Measurements from ENCODE around the gene TADA2B. TPM values are rescaled to one million over a fixed set of nuclear protein-coding genes. Genes with fewer than 3 reads are reported as not detected.
A peak's percentile ranks its signal among the peaks of the same experiment; 100 is the strongest.

The TADA2B gene
- total RNA-seq, 2 donors from 2014 or later = 11.8 to 12.7 TPM

DNA sequence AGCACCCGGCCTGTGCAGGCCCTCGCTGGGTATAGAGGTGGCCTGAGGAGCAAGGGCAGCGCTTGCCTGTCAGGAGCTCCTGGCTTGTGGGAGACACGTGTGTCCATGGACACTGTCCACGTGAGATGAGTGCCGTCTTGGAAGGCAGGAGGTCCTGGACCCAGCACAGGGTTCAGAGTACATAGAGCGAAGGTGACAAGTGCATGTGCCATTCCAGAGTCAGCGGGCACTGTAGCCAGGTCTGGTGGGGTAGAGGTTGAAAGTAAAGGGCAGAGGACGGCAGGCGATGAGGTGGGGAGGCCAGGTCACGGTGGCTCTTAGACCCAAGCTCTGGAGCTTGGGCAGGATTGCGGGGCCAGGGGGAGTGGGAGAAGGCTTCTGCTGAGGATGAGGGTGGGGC, 28.4 kb upstream of the TADA2B start:
- H3K9me3 Mint-ChIP-seq = no peaks in the 10 kb centered on the region
- peaks cover 9 to 19% of the 10 kb centered on the region in 2 donors for H3K36me3 Mint-ChIP-seq
- DNase-seq (ENCODE audit: low spot score in 2 of 2) (no peak), ATAC-seq (no peak)
- H3K27ac Mint-ChIP-seq = peak overlapping the region in 1 of 2 donors; percentile 85

DNA sequence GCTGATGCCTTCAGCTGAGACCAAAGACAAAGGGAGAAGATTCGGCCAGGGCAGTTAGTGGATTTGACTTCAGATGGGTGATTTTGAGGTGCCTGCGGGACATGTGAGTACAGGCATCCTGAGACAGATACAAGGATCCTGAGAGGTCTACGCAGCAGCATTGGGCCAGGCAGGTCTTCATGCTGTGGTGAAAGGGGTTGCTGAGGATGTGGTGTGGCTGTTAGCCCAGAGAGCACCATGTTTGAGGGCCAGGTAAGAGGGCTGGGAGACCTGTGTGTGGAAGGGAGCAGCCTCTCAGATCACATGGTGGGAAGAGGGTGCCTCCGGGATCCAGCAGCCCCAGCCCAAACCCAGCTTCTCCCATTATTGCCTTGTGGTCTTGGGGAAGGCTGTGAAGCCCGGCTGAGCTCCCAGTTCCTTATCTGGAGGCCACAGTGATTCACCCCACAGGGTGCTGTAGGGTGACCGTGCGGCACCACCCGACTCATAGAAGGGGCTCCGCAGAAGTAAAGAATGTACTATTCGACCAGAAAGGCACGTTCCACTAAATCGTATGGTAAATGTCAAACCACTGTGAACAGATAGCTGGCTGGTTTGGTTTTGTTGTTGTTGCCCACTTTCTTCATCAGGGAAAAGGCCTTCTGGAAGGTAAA, 27.7 kb upstream of the TADA2B start:
- Mint-ChIP-seq H3K9me3 (no peaks in the 10 kb centered on the region), H3K36me3 (peaks cover 9 to 19% of the 10 kb centered on the region in 2 donors), H3K27ac (peak overlapping the region in 1 of 2 donors; percentile 85)
- ATAC-seq (no peak), DNase-seq (ENCODE audit: low spot score in 2 of 2) (no peak)

DNA sequence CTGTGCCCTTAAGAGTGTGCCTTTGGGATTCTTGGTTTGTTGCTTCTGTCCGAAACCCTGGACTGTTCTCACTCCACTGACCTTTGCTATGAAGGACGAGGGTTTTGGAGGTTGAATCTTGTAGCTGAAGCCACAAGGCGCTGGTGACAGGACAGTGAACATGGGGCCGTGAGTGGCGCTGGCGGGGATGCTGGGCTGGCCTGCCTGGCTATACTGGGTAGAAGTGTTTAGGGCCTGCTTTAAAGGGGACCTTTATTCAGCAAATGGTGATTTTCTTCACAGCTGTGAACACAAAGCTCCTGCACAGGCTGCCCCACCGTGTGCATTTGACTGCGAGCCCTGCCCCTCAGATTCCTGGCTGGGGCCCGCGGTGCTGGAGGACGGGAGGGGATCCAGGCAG, 27.1 kb upstream of the TADA2B start:
- H3K9me3 Mint-ChIP-seq = no peaks in the 10 kb centered on the region
- peak overlapping the region in 1 of 2 donors; percentile 85 for H3K27ac Mint-ChIP-seq
- DNase-seq (ENCODE audit: low spot score in 2 of 2) = no peak
- ATAC-seq = no peak
- peaks cover 9 to 19% of the 10 kb centered on the region in 2 donors for H3K36me3 Mint-ChIP-seq

DNA sequence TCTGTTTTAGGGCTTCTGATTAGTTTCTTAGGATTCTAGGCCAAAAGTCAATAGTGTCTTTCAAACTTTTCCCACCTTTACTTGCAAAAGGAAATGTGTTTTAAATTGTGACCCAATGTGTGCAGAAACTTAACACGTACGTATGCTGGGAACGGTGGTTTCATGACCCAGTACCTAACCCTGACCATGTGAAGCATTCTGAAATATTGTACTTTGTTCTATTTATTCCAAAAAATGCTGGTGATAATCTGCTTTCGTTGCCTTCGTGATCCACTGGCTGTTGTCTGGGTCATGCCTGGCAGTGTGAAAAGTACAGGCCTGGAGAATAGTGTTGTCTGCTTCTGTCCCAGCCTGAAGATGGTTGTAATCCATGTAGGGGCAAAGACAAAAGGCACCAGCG, 26.7 kb upstream of the TADA2B start:
- peaks cover 9 to 19% of the 10 kb centered on the region in 2 donors for H3K36me3 Mint-ChIP-seq
- no peak overlapping the region for H3K27ac Mint-ChIP-seq
- DNase-seq (ENCODE audit: low spot score in 2 of 2) = no peak
- no peak for ATAC-seq
- H3K9me3 Mint-ChIP-seq = no peaks in the 10 kb centered on the region

DNA sequence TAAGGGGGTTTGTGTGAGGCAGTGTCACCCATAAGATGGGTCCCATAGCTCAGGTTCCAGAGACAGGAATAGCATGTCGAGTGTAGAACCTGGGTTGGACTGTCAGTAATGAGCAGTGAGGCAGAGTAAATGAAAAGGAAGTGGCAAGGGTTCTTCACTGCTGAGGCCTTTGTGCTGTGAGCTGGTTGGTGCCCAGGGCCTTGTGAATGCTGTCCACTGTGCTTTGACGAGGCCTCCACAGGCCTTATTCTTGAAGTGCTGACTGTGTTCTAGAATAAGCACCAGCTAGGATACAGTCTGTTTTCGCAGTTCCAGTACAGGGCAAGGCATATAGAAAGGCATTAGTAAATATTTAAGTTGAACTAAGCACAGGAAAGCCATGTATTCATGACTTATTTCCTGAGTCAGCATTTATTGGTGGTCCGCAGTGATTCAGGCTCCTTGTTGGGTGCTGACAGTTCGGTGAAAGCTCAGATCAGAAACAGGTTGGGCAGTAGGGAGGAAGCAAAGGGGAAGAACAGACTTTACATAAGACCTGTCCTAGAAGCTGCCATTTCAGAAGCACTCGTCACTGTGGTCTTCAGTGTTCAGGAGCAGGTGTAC, 25.6 kb upstream of the TADA2B start:
- H3K9me3 Mint-ChIP-seq = no peaks in the 10 kb centered on the region
- H3K36me3 Mint-ChIP-seq = peaks cover 9 to 19% of the 10 kb centered on the region in 2 donors
- peak overlapping the region; percentile 45 to 61 for H3K27ac Mint-ChIP-seq
- no peak for ATAC-seq
- DNase-seq (ENCODE audit: low spot score in 2 of 2) = no peak

DNA sequence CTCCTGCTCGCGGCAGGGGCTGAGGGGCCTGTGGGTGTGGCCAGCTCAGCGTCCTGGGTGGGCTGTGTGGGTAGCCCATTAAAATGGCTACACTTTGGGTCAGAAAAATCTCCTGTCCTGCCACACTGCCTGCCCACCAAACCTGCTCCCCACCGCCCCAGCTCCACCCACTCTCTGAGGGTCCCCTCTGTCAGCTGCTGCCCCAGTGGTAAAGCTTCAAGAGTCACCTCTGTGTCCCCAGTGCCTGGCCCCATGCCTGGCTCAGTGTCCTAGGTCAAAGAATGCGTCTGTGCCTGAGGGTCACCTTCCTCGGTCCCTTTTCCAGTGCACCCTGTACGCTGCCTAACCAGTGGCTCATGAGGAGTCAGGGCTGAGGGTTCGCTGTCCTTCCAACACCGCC, 24.9 kb upstream of the TADA2B start:
- no peak for ATAC-seq
- DNase-seq (ENCODE audit: low spot score in 2 of 2) = no peak
- H3K9me3 Mint-ChIP-seq = no peaks in the 10 kb centered on the region
- H3K36me3 Mint-ChIP-seq = peaks cover 9 to 15% of the 10 kb centered on the region in 2 donors
- H3K27ac Mint-ChIP-seq = peak overlapping the region; percentile 45 to 50

DNA sequence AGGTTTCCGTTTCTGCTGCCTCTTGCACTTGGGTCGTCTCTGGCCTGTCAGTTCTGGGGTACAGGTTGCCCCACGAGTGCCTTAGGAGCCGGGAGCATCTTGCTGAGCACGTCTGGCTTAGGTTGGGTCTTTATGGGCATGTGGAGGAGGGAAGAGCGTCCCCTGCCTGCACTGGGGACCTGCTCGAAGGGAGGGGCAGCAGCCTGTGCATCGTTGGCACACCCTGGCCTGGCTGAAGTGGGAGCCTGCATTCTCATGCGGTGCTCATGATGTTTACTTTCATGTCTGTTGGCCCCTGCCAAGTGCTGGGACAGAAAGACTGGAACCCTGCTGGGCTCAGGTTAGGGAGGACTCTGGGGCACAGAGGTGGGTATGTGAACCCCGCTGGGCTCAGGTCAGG, 23.8 kb upstream of the TADA2B start:
- ATAC-seq (no peak), DNase-seq (ENCODE audit: low spot score in 2 of 2) (no peak)
- H3K36me3 Mint-ChIP-seq = peaks cover 8 to 9% of the 10 kb centered on the region in 2 donors
- H3K27ac Mint-ChIP-seq = peak overlapping the region in 1 of 2 donors; percentile 45
- no peaks in the 10 kb centered on the region for H3K9me3 Mint-ChIP-seq

DNA sequence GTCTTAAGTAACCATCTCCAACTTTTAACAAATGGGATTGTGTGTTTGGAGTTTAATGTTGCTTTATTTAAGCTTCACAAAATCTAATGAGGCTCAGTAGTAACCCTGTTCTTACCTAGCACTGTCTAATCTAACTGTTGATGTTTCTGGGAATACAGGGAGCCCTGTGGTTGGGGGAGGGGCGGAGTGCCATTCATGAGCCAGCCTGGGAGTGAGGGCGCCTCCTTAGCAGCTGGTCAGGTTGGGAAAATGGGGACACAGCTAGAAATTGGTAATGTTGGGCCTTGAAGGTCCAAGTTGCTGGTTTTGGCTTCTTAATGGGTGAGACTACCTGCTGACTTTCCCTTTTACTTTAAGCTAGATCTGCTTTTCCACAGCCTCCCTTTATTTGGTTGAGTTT, 22.9 kb upstream of the TADA2B start:
- H3K27ac Mint-ChIP-seq = peak overlapping the region; percentile 60 to 76

DNA sequence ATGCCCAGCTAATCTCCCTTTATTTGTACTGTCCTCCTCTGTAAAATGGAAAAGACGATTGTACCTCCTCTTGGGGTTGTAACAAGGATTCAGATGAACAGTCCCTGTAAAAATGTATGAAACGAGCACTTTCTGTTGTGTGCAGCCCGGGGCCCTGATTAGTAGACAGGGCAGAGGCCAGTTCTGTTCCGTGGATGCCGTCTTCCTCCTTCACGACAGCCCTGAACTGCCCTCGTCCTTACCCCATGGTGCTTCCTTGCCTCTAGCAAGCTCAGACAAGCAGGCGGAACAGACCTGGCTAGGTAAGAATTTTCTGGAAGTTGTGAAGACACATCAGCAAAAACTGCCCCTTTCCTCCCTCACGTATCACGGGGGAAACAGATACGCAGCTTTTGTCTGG, 22.3 kb upstream of the TADA2B start:
- ATAC-seq (no peak), DNase-seq (ENCODE audit: low spot score in 2 of 2) (no peak)
- no peaks in the 10 kb centered on the region for H3K9me3 Mint-ChIP-seq
- H3K27ac Mint-ChIP-seq = peak overlapping the region in 1 of 2 donors; percentile 76
- no peaks in the 10 kb centered on the region for H3K36me3 Mint-ChIP-seq

More for the DNA sequence above, 22.9 kb upstream of the TADA2B start:
- ATAC-seq = no peak
- no peaks in the 10 kb centered on the region for H3K9me3 Mint-ChIP-seq
- no peak for DNase-seq (ENCODE audit: low spot score in 2 of 2)
- H3K36me3 Mint-ChIP-seq = peaks cover 0 to under 1% of the 10 kb centered on the region in 2 donors

DNA sequence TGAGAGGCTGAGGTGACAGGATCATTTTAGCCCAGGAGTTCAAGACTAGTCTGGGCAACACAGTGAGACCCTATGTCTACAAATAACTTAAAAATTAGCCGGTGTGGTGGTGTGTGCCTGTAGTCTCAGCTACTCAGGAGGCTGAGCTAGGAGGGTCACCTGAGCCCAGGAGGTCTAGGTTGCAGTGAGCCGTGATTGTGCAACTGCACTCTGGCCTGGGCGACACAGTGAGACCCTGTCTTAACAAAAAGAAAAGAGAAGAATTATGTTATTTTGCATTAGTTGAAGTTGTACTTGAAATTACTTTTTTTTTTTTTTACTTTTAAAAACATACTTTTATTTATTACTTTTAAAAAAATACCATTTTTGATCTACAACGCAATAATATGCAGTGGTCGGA, 21.8 kb upstream of the TADA2B start:
- ATAC-seq (no peak), DNase-seq (ENCODE audit: low spot score in 2 of 2) (no peak)
- peaks cover 0 to 3% of the 10 kb centered on the region in 2 donors for H3K36me3 Mint-ChIP-seq
- peak overlapping the region in 1 of 2 donors; percentile 76 for H3K27ac Mint-ChIP-seq
- no peaks in the 10 kb centered on the region for H3K9me3 Mint-ChIP-seq

DNA sequence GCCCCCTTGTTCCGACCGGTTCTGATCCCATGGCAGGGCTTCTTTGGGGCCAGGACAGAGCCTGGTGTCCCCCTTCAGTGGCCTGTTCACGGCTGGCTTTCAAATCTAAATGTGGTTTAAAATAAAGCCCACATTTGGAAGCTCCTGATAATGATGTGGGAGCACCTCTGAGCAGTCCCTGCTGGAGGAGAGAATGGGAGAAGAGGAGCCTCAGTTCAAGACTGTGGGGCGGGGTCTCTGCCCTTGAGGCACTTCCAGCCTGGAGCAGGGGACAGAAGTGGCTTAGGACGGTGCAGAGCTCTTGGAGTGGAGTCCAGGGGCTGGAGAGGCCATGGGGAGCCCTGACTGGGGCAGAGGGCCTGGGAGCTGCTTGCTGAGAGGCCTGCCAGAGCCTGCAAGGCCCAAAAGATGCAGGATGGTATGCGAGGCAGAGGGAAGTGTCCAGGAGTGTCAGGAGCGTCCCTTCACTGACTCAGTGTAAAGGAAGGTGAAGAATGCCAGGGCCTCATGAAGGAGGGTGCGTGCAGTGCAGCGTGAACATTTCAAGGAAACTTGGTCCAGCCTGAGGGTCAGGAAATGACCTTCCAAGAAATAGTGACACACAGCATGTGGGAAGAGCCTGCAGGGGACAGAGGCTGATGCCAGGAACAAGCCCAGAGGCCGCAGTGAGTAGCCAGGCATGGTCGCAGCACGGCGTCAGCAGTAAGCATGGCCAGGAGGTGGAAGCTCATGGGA, 21.1 kb upstream of the TADA2B start:
- no peak for DNase-seq (ENCODE audit: low spot score in 2 of 2)
- H3K9me3 Mint-ChIP-seq = no peaks in the 10 kb centered on the region
- H3K27ac Mint-ChIP-seq = peak overlapping the region; percentile 46 to 98
- H3K36me3 Mint-ChIP-seq = peaks cover 5 to 11% of the 10 kb centered on the region in 2 donors
- no peak for ATAC-seq

DNA sequence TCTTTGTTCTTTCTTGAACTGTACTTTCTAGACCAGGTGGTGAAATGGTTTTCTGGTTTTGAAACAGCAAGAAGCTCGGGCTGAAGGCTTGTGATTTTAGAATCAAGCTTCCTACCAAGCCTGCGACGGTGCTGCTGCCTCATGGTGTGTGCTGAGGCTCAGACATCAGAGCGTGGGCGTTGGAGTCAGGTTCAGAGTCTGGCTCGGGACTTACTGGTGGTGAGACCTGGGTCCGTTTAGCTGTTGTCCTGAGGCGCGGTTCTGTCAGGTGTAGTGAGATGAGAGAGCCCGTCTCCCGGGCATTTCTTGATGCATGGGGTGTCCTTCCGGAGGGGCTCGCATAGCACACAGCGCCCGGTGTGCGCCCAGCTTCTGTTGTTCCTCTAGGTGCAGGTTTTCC, 19.7 kb upstream of the TADA2B start:
- Mint-ChIP-seq H3K27ac (peak overlapping the region in 1 of 2 donors; percentile 7), H3K36me3 (peaks cover 5 to 11% of the 10 kb centered on the region in 2 donors), H3K9me3 (no peaks in the 10 kb centered on the region)
- DNase-seq (ENCODE audit: low spot score in 2 of 2) (no peak), ATAC-seq (no peak)

DNA sequence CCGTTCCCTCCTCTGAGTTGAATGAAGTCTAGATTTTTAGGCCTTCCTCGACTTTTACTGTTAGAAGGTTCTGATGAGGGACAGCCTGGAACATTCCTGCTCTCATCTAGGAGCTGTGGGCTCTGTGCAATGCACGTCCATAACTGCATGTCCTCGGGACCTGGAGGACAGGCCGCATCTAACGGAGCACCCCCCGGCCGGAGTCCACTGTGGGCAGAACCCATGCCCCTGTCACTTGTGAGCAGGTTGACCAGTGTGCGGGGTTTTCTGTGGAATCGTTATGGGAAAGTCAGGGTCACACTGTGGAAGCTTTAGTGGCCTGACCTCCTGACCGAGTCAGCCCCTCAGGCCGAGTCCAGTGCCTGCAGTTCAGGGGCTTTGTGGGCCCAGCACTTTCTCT, 19.3 kb upstream of the TADA2B start:
- no peaks in the 10 kb centered on the region for H3K9me3 Mint-ChIP-seq
- H3K27ac Mint-ChIP-seq = peak overlapping the region in 1 of 2 donors; percentile 7
- H3K36me3 Mint-ChIP-seq = peaks cover 5 to 11% of the 10 kb centered on the region in 2 donors
- no peak for DNase-seq (ENCODE audit: low spot score in 2 of 2)
- ATAC-seq = no peak

DNA sequence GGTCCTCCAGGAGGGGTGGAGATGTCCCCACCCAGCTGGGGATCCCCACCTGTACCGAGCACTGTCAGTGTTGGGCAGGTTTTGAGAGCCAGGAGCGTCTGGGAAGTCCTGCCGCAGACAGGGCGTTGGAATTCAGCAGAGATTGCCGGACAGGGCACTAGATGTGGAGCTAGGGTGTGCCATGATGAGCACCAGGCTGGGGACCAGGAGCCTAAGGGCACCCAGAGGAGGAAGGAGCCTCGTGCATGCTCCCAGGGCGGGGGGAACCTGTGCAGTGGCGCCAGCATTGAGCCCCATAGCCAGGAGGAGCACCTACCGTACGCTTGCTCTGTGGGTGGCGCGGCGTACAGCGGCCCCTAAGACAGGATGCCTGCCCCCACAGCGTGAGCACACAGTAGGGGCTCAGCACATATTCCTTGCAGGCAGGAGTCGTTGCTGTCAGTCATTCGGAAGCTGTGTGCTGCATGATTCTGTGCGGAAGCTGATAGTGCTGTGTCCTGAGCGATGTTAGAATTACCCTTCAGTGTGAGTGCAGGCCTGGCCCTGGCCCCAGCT, 18.8 kb upstream of the TADA2B start:
- H3K36me3 Mint-ChIP-seq = peaks cover 5 to 11% of the 10 kb centered on the region in 2 donors

DNA sequence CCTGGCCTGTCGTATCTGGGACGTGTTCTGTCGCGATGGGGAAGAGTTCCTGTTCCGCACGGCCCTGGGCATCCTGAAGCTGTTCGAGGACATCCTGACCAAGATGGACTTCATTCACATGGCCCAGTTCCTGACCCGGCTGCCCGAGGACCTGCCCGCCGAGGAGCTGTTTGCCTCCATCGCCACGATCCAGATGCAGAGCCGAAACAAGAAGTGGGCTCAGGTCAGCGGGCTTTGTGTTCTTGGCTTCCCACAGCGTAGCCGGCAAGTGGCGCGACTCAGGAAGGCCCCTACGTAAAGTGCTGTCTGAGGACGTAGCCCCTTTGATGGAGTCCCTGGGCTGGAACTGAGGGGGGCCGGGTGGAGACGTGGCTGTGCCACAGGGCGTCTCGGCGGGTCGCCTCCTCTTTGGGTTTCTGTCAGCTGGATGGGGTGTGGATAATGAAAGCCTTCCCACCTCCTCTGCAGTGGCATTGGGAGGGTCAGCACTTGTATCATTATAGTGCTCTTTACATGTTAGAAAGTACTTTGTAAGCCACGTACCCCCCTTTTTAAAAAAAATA, 18.1 kb upstream of the TADA2B start:
- Mint-ChIP-seq H3K36me3 (peaks cover 5 to 11% of the 10 kb centered on the region in 2 donors), H3K27ac (no peak overlapping the region), H3K9me3 (no peaks in the 10 kb centered on the region)
- ATAC-seq = no peak
- no peak for DNase-seq (ENCODE audit: low spot score in 2 of 2)

More for the DNA sequence above, 18.8 kb upstream of the TADA2B start:
- DNase-seq (ENCODE audit: low spot score in 2 of 2) = no peak
- no peaks in the 10 kb centered on the region for H3K9me3 Mint-ChIP-seq
- no peak for ATAC-seq
- H3K27ac Mint-ChIP-seq = no peak overlapping the region

DNA sequence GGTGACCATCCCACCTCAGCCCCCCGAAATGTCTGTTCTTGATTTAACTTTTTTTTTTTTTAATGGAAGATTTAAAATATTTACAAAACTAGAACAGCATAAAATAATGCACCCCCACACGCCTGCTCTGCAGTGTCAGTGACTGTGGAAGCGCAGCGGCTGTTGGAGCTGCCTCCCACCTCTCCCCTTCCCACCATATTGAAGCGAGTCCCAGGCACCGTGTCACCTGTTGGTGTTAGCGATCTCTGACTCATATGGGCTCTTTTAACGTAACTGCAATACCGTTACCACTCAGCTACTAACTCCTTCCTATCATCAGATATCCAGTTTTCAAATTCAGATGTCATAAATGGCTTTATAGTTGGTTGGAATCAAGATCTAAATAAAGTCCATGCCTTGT, 17.1 kb upstream of the TADA2B start:
- ATAC-seq (no peak), DNase-seq (ENCODE audit: low spot score in 2 of 2) (no peak)
- Mint-ChIP-seq H3K9me3 (no peaks in the 10 kb centered on the region), H3K27ac (peak overlapping the region in 1 of 2 donors; percentile 53), H3K36me3 (peaks cover 5 to 17% of the 10 kb centered on the region in 2 donors)

DNA sequence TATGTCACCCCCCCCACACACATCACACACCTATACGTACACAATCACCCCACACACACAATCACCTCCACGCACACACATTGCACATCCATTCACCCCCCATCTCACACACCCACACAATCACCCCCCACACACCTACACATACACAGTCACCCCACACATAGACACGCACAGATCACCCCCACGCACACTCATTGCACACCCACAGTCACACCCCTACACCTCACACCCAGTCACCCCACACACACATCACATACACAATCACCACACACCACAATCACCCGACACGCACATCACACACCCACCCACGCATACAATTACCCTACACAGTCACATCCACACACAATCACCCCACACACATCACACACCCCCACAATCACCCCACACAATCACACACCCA, 15.9 kb upstream of the TADA2B start:
- H3K9me3 Mint-ChIP-seq = no peaks in the 10 kb centered on the region
- peaks cover 5 to 17% of the 10 kb centered on the region in 2 donors for H3K36me3 Mint-ChIP-seq
- peak overlapping the region in 1 of 2 donors; percentile 53 for H3K27ac Mint-ChIP-seq
- no peak for ATAC-seq
- no peak for DNase-seq (ENCODE audit: low spot score in 2 of 2)
